ENCODE measurements around the gene TMC3. TPM values are rescaled to one million over a fixed set of nuclear protein-coding genes. Genes with fewer than 3 reads are reported as not detected.

Gene TMC3
- total RNA-seq, 1 experiment from 2014 or later, result not detected

DNA sequence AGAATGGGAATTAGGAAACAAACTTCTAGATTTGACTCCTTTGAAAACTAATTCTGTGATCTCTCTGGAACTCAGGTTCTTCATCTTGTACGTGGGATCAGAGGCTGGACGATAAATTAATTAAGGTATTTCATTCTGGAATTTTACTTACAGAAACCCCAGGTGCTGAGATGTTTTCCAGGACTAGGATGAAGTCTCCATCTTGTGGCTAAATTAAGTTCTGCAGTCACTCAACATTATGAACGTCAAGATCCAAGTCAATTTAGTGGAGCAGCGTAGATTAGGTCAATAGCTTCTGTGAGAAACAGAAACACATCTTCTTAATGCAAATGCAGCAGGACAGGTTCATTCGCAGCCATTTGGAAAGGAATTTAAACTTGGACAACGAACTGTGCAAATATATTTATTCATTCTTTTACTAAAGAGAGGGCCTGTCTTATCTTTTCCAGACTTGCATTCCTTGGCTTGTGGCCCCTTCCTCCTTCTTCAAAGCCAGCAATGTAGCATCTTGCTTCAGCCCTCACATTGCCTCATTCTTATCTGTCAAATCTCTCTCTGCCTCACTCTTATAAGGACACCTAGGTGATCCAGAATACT lies 26.7 kb upstream of the TMC3 start:
- TF ChIP-seq, protein P1, sequence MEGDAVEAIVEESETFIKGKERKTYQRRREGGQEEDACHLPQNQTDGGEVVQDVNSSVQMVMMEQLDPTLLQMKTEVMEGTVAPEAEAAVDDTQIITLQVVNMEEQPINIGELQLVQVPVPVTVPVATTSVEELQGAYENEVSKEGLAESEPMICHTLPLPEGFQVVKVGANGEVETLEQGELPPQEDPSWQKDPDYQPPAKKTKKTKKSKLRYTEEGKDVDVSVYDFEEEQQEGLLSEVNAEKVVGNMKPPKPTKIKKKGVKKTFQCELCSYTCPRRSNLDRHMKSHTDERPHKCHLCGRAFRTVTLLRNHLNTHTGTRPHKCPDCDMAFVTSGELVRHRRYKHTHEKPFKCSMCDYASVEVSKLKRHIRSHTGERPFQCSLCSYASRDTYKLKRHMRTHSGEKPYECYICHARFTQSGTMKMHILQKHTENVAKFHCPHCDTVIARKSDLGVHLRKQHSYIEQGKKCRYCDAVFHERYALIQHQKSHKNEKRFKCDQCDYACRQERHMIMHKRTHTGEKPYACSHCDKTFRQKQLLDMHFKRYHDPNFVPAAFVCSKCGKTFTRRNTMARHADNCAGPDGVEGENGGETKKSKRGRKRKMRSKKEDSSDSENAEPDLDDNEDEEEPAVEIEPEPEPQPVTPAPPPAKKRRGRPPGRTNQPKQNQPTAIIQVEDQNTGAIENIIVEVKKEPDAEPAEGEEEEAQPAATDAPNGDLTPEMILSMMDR (IDR thresholded peaks at IDR 0.05; ENCODE audit: unreplicated experiment), result peak; percentile 39
- no peaks in the 10 kb centered on the region for H3K4me1 Mint-ChIP-seq (ENCODE audit: low read depth, unreplicated experiment)
- H3K36me3 Mint-ChIP-seq (ENCODE audit: insufficient read depth, unreplicated experiment), result no peaks in the 10 kb centered on the region
- H3K27me3 Mint-ChIP-seq (ENCODE audit: unreplicated experiment), result peaks cover 56% of the 10 kb centered on the region
- H3K27ac Mint-ChIP-seq (ENCODE audit: unreplicated experiment), result no peak overlapping the region
- DNase-seq, result peak; percentile 33
- intact Hi-C loops (cut with micrococcal nuclease; ENCODE audit: unreplicated experiment), result loop anchor here (1.0 to 5.0 kb wide), 2 partner anchors 125 to 293 kb away; no protein-coding TSS in a partner anchor
- CTCF ChIA-PET, result interaction anchor here (0.6 to 3.2 kb wide), 2 partner anchors 10 to 126 kb away, joined by 3 to 17 read pairs; no protein-coding TSS in a partner anchor
- no TSS peak for BruUV-seq (replicated peaks)
- no peaks in the 10 kb centered on the region for H3K9me3 Mint-ChIP-seq (ENCODE audit: low read depth, unreplicated experiment)
- no peak overlapping the region for H3K4me3 Mint-ChIP-seq (ENCODE audit: low read depth, unreplicated experiment)

DNA sequence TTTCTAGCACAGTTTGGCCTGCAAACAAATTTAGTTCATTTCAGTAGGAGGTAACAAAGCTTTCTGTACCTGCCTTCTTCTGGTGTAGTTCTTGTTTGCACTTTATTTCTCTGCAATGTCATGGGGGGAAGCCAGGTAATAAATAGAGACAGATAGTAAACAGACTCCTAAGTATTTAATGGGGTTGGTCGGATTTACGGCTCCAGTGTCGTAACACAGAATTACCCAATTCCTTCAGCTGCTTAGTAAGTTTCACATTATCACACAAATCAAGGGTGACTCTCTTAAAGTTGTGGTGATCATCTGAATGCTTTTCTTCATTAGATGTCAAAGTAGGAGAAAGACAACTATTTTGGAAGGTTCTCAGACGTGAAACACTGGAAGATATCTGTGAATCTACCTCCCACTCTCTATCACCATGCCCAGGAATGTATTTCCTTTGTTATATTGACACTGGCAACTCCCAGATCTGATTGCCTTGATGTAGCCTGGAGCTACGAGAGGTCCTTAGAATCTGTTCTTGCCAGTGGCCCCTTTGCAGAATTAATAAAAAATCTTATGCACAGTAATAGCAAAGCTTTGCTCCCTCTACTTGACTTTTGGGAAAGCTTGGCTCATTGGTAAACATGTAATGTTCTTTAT lies 25.0 kb upstream of the TMC3 start:
- intact Hi-C loops (cut with micrococcal nuclease; ENCODE audit: unreplicated experiment), result no loop called here
- Mint-ChIP-seq H3K9me3 (ENCODE audit: low read depth, unreplicated experiment) (no peaks in the 10 kb centered on the region), H3K27me3 (ENCODE audit: unreplicated experiment) (peaks cover 41% of the 10 kb centered on the region), H3K36me3 (ENCODE audit: insufficient read depth, unreplicated experiment) (no peaks in the 10 kb centered on the region), H3K4me3 (ENCODE audit: low read depth, unreplicated experiment) (no peak overlapping the region), H3K27ac (ENCODE audit: unreplicated experiment) (no peak overlapping the region), H3K4me1 (ENCODE audit: low read depth, unreplicated experiment) (no peaks in the 10 kb centered on the region)
- DNase-seq, result no peak
- BruUV-seq (replicated peaks), result no TSS peak
- TF ChIP-seq, protein P1 (IDR thresholded peaks at IDR 0.05; ENCODE audit: unreplicated experiment), result no peak
- CTCF ChIA-PET, result interaction anchor here (1.3 to 3.2 kb wide), 2 partner anchors 116 to 124 kb away, joined by 3 to 17 read pairs; no protein-coding TSS in a partner anchor

DNA sequence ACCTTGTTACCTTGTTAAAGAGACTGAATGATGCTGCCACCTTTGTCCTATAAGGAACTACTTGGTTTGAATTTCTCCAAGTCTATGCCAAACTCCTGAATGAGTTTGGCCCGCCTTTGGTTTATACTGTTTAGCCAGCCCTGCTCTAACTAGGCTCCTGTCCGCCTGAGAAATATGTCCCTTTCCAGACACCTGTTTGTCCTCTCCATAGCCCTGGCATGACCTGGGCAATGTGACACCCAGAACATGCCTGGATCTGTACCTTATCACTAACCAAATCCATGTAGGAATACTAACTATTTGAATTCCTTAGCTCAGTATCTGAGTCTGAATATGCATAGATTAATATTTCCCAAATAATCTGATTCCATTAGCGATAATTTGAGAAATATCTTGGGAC lies 24.4 kb upstream of the TMC3 start:
- no peak for DNase-seq
- CTCF ChIA-PET, result interaction anchor here (0.7 to 3.2 kb wide), 2 partner anchors 123 to 825 kb away, joined by 3 to 17 read pairs; no protein-coding TSS in a partner anchor
- TF ChIP-seq, protein P1 (IDR thresholded peaks at IDR 0.05; ENCODE audit: unreplicated experiment), result no peak
- Mint-ChIP-seq H3K9me3 (ENCODE audit: low read depth, unreplicated experiment) (no peaks in the 10 kb centered on the region), H3K4me1 (ENCODE audit: low read depth, unreplicated experiment) (no peaks in the 10 kb centered on the region), H3K27ac (ENCODE audit: unreplicated experiment) (no peak overlapping the region), H3K27me3 (ENCODE audit: unreplicated experiment) (peaks cover 37% of the 10 kb centered on the region), H3K36me3 (ENCODE audit: insufficient read depth, unreplicated experiment) (no peaks in the 10 kb centered on the region), H3K4me3 (ENCODE audit: low read depth, unreplicated experiment) (no peak overlapping the region)
- BruUV-seq (replicated peaks), result no TSS peak
- intact Hi-C loops (cut with micrococcal nuclease; ENCODE audit: unreplicated experiment), result no loop called here

DNA sequence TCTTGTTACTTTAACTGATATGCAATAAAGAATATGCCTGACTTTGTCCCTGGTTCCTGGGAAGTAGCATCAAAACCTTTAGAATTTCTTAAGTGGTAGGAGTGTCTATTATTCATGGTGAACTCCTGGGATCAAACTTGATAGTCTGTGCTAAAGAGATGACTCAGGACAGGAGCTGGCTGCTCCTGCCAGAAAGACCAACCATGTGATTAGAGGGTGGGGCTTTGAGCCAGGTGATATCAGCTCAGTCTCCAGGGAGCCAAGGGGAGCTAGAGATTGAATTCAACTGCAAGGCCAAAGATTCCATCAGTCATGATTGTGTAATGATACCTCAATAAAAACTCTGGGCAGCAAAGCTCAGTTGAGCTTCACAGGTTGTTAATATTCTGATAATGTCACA lies 20.6 kb upstream of the TMC3 start:
- no TSS peak for BruUV-seq (replicated peaks)

More for the DNA sequence above, 20.6 kb upstream of the TMC3 start:
- Mint-ChIP-seq H3K36me3 (ENCODE audit: insufficient read depth, unreplicated experiment) (no peaks in the 10 kb centered on the region), H3K9me3 (ENCODE audit: low read depth, unreplicated experiment) (no peaks in the 10 kb centered on the region), H3K27ac (ENCODE audit: unreplicated experiment) (no peak overlapping the region), H3K4me3 (ENCODE audit: low read depth, unreplicated experiment) (no peak overlapping the region), H3K27me3 (ENCODE audit: unreplicated experiment) (peaks cover 30% of the 10 kb centered on the region), H3K4me1 (ENCODE audit: low read depth, unreplicated experiment) (no peaks in the 10 kb centered on the region)
- no peak for DNase-seq
- CTCF ChIA-PET, result interaction anchor here (2.2 kb wide), 1 partner anchor 128 kb away, joined by 6 read pairs; no protein-coding TSS in a partner anchor
- intact Hi-C loops (cut with micrococcal nuclease; ENCODE audit: unreplicated experiment), result no loop called here
- TF ChIP-seq, protein P1 (IDR thresholded peaks at IDR 0.05; ENCODE audit: unreplicated experiment), result no peak

Data from Calu3 (cell line).